Neural cell (in vitro differentiated cells): ENCODE results near the gene PAGE4. TPM values are rescaled to one million over a fixed set of nuclear protein-coding genes. Genes with fewer than 3 reads are reported as not detected.

Experiments
- H2AFZ ChIP-seq: fragments of 200-600, 300-800 bp; sonication (generic), shearing (Covaris generic); 2 replicates; pipeline ENCODE4 v1.6.0; 2014; ENCODE audit warnings: low read depth, mild to moderate bottlenecking, antibody characterized with exemption, low read length, moderate library complexity
- H3F3A ChIP-seq: fragments of 200-600 bp; shearing (Covaris generic); 2 replicates; pipeline ENCODE4 v1.6.1; 2016; ENCODE audit warnings: mild to moderate bottlenecking, moderate library complexity, mixed read lengths, antibody characterized with exemption, low read length; ENCODE audit not compliant: insufficient read depth, poor library complexity, severe bottlenecking
- H3K27ac ChIP-seq: fragments of 200-600, 300-800 bp; sonication (generic), shearing (Covaris generic); 2 replicates; pipeline ENCODE4 v1.5.1; 2014; ENCODE audit warnings: mild to moderate bottlenecking, low read length, moderate library complexity
- H3K27me3 ChIP-seq: fragments of 300-800, 200-600 bp; sonication (generic), shearing (Covaris generic); 2 replicates; pipeline ENCODE4 v1.6.0; 2014; ENCODE audit warnings: mild to moderate bottlenecking, low read depth, low read length, moderate library complexity; ENCODE audit not compliant: insufficient read depth
- H3K36me3 ChIP-seq: fragments of 300-800, 200-600 bp; sonication (generic), shearing (Covaris generic); 2 replicates; pipeline ENCODE4 v1.5.1; 2014; ENCODE audit warnings: mild to moderate bottlenecking, antibody characterized with exemption, low read length, moderate library complexity; ENCODE audit not compliant: insufficient read depth
- H3K4me2 ChIP-seq: fragments of 300-800, 200-600 bp; sonication (generic), shearing (Covaris generic); 2 replicates; pipeline ENCODE4 v1.6.0; 2014; ENCODE audit warnings: mild to moderate bottlenecking, low read length
- H3K4me3 ChIP-seq: fragments of 300-800, 200-600 bp; sonication (generic), shearing (Covaris generic); 2 replicates; pipeline ENCODE4 v1.5.1; 2014; ENCODE audit warnings: mild to moderate bottlenecking, low read length, moderate library complexity
- H3K79me2 ChIP-seq: fragments of 200-600 bp; shearing (Covaris generic); replicated peaks from 2 replicates; pipeline ENCODE4 v1.6.0; 2014; ENCODE audit warnings: mild to moderate bottlenecking, low read length, moderate library complexity; ENCODE audit not compliant: insufficient read depth
- H3K9ac ChIP-seq: fragments of 300-800, 200-600 bp; sonication (generic), shearing (Covaris generic); 2 replicates; pipeline ENCODE4 v1.6.1; 2016; ENCODE audit warnings: mild to moderate bottlenecking, low read length, mixed read lengths
- H3K9me2 ChIP-seq: fragments of 200-600 bp; shearing (Covaris generic); 2 replicates; pipeline ENCODE4 v1.6.1; 2016; ENCODE audit warnings: mild to moderate bottlenecking, low read length, mixed read lengths; ENCODE audit not compliant: insufficient read depth
- H3K9me3 ChIP-seq: fragments of 200-600, 300-800 bp; sonication (generic), shearing (Covaris generic); 2 replicates; pipeline ENCODE4 v1.6.1; 2016; ENCODE audit warnings: mild to moderate bottlenecking, mixed run types, low read length, moderate library complexity, mixed read lengths
- H4K20me1 ChIP-seq: fragments of 200-600 bp; shearing (Covaris generic); 2 replicates; pipeline ENCODE4 v1.6.1; 2016; ENCODE audit warnings: mild to moderate bottlenecking, mixed run types; ENCODE audit not compliant: insufficient read depth
- EP300 ChIP-seq: fragments of 450-650 bp; conservative IDR thresholded peaks from 2 replicates; pipeline ENCODE4 v1.6.1; 2014; ENCODE audit warnings: antibody characterized with exemption, mild to moderate bottlenecking, moderate library complexity; ENCODE audit not compliant: poor library complexity, severe bottlenecking
- EZH2 ChIP-seq: fragments of 200-600, 300-800 bp; shearing (Covaris generic), sonication (generic); IDR thresholded peaks from 2 replicates; pipeline ENCODE4 v1.6.1; 2014; ENCODE audit warnings: antibody characterized with exemption, low read length, borderline replicate concordance, mild to moderate bottlenecking; ENCODE audit not compliant: insufficient read depth, poor library complexity, severe bottlenecking
- MXI1 ChIP-seq: fragments of 450-650 bp; conservative IDR thresholded peaks from 2 replicates; pipeline ENCODE4 v1.6.1; 2014; ENCODE audit warnings: antibody characterized with exemption, mild to moderate bottlenecking; ENCODE audit not compliant: poor library complexity, severe bottlenecking
- POLR2AphosphoS5 ChIP-seq: IDR thresholded peaks from 2 replicates; pipeline ENCODE4 v1.6.1; 2012
- RAD21 ChIP-seq: fragments of 450-650 bp; conservative IDR thresholded peaks from 2 replicates; pipeline ENCODE4 v1.6.1; 2014; ENCODE audit warnings: antibody characterized with exemption, mild to moderate bottlenecking, moderate library complexity
- SMC3 ChIP-seq: fragments of 450-650 bp; conservative IDR thresholded peaks from 2 replicates; pipeline ENCODE4 v1.6.1; 2014; ENCODE audit warnings: antibody characterized with exemption, mild to moderate bottlenecking, moderate library complexity; ENCODE audit not compliant: poor library complexity
- TAF1 ChIP-seq: IDR thresholded peaks from 2 replicates; pipeline ENCODE4 v1.6.1; 2012; ENCODE audit warnings: low read depth
- polyA plus RNA-seq: library from polyadenylated mRNA; depleted of rRNA; stranded (reverse); fragments of >200 nt; gene quantifications from 2 replicates; pipeline ENCODE4 v1.2.3, GENCODE V29; 2014
- TF ChIP-seq, protein P1 (sequence below): IDR thresholded peaks from 2 replicates; pipeline ENCODE4 v1.6.1; 2012; ENCODE audit warnings: borderline replicate concordance
- TF ChIP-seq, protein P2 (sequence below): fragments of 450-650 bp; IDR thresholded peaks from 2 replicates; pipeline ENCODE4 v1.5.1; 2014; ENCODE audit warnings: antibody characterized with exemption, mild to moderate bottlenecking, moderate library complexity; ENCODE audit not compliant: poor library complexity, severe bottlenecking

The PAGE4 gene
- polyA plus RNA-seq, 1 donor from 2014 or later = not detected

DNA sequence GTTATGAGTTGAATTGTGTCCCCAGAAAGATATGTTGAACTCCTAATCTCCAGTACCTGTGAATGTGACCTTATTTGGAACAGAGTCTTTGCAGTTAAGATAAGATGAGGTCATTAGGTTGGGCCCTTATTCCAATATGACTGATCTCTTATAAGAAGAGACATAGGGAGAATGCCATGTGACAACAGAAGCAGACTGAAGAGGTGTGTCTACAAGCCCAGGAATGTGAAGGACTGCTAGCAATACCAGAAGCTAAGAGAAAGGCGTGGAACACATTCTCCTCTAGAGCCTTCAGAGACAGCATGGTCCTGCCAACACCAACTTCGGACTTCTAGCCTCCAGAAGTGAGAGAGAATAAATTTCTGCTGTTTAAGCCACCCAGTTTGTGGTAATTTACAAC lies 27.7 kb downstream of the PAGE4 start:
- no peaks in the 10 kb centered on the region for H3F3A ChIP-seq
- no peaks in the 10 kb centered on the region for H3K27me3 ChIP-seq
- H2AFZ ChIP-seq = no peak overlapping the region
- H3K4me3 ChIP-seq = no peak overlapping the region
- no peaks in the 10 kb centered on the region for H4K20me1 ChIP-seq
- H3K9ac ChIP-seq = no peak overlapping the region
- no peak for TF ChIP-seq EP300
- TF ChIP-seq RAD21 = no peak
- TF ChIP-seq, protein P1, sequence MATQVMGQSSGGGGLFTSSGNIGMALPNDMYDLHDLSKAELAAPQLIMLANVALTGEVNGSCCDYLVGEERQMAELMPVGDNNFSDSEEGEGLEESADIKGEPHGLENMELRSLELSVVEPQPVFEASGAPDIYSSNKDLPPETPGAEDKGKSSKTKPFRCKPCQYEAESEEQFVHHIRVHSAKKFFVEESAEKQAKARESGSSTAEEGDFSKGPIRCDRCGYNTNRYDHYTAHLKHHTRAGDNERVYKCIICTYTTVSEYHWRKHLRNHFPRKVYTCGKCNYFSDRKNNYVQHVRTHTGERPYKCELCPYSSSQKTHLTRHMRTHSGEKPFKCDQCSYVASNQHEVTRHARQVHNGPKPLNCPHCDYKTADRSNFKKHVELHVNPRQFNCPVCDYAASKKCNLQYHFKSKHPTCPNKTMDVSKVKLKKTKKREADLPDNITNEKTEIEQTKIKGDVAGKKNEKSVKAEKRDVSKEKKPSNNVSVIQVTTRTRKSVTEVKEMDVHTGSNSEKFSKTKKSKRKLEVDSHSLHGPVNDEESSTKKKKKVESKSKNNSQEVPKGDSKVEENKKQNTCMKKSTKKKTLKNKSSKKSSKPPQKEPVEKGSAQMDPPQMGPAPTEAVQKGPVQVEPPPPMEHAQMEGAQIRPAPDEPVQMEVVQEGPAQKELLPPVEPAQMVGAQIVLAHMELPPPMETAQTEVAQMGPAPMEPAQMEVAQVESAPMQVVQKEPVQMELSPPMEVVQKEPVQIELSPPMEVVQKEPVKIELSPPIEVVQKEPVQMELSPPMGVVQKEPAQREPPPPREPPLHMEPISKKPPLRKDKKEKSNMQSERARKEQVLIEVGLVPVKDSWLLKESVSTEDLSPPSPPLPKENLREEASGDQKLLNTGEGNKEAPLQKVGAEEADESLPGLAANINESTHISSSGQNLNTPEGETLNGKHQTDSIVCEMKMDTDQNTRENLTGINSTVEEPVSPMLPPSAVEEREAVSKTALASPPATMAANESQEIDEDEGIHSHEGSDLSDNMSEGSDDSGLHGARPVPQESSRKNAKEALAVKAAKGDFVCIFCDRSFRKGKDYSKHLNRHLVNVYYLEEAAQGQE = no peak
- TF ChIP-seq, protein P2, sequence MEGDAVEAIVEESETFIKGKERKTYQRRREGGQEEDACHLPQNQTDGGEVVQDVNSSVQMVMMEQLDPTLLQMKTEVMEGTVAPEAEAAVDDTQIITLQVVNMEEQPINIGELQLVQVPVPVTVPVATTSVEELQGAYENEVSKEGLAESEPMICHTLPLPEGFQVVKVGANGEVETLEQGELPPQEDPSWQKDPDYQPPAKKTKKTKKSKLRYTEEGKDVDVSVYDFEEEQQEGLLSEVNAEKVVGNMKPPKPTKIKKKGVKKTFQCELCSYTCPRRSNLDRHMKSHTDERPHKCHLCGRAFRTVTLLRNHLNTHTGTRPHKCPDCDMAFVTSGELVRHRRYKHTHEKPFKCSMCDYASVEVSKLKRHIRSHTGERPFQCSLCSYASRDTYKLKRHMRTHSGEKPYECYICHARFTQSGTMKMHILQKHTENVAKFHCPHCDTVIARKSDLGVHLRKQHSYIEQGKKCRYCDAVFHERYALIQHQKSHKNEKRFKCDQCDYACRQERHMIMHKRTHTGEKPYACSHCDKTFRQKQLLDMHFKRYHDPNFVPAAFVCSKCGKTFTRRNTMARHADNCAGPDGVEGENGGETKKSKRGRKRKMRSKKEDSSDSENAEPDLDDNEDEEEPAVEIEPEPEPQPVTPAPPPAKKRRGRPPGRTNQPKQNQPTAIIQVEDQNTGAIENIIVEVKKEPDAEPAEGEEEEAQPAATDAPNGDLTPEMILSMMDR = no peak
- TF ChIP-seq TAF1 = no peak
- no peaks in the 10 kb centered on the region for H3K79me2 ChIP-seq
- no peaks in the 10 kb centered on the region for H3K9me2 ChIP-seq
- H3K36me3 ChIP-seq = no peaks in the 10 kb centered on the region
- no peak overlapping the region for H3K4me2 ChIP-seq
- H3K27ac ChIP-seq = no peak overlapping the region
- no peaks in the 10 kb centered on the region for H3K9me3 ChIP-seq

DNA sequence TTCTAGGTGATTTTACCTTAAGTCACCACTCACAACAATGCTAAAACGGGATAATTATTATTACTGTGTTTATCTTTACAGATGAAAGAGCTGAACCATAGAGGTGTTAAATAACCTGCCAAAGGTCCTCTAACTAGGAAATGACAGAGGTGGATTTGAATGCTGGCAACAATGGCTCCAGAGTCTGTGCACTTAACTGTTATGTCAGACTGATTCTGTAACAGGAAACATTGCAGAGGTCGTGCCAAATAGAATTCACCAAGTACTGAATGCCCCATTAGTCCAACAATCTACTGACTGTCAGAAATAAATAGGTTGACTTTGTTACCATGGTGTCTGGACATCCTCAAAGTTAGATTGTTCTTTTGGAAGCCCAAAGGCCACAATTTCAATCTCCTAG lies 29.2 kb downstream of the PAGE4 start:
- Histone ChIP-seq H3K27me3 (no peaks in the 10 kb centered on the region), H3K9me3 (no peaks in the 10 kb centered on the region), H3F3A (no peaks in the 10 kb centered on the region), H2AFZ (no peak overlapping the region), H4K20me1 (no peaks in the 10 kb centered on the region), H3K9me2 (no peaks in the 10 kb centered on the region), H3K4me2 (no peak overlapping the region), H3K9ac (no peak overlapping the region), H3K36me3 (no peaks in the 10 kb centered on the region), H3K79me2 (no peaks in the 10 kb centered on the region), H3K27ac (no peak overlapping the region), H3K4me3 (no peak overlapping the region)
- TF ChIP-seq SMC3 = no peak

DNA sequence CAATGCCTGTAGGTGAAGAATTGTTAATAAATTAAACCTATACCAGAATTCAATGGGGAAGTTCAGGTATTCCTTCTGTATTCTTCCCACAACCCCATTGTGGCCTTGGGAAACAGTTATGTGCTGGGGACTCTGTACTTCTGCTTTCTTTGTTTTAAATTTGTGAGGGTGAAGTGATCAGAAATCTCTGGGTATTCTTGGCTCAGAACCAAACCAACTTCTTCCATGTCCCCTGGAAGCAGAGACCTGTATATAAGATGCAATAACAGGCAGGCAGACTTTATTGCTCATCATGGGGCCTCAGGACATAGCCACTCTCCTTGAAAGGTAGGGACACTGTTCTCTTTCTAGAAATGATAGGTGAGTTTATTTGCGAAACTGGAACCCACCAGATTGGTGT lies 30.4 kb downstream of the PAGE4 start:
- TF ChIP-seq MXI1 (no peak), RAD21 (no peak), EP300 (no peak), SMC3 (no peak), EZH2 (no peak), POLR2AphosphoS5 (no peak), TAF1 (no peak)
- TF ChIP-seq, protein P2 = no peak
- TF ChIP-seq, protein P1 = no peak

More for the DNA sequence above, 30.4 kb downstream of the PAGE4 start:
- no peak overlapping the region for H3K9ac ChIP-seq
- no peaks in the 10 kb centered on the region for H3K9me3 ChIP-seq
- no peaks in the 10 kb centered on the region for H3K9me2 ChIP-seq
- H3K36me3 ChIP-seq = no peaks in the 10 kb centered on the region
- H2AFZ ChIP-seq = no peak overlapping the region
- no peak overlapping the region for H3K4me3 ChIP-seq
- no peaks in the 10 kb centered on the region for H3K27me3 ChIP-seq
- H3K4me2 ChIP-seq = no peak overlapping the region
- H4K20me1 ChIP-seq = no peaks in the 10 kb centered on the region
- H3F3A ChIP-seq = no peaks in the 10 kb centered on the region
- H3K27ac ChIP-seq = no peak overlapping the region
- no peaks in the 10 kb centered on the region for H3K79me2 ChIP-seq
